Endothelial cell of umbilical vein (primary cell): ENCODE results near the gene SPAG9.

Source experiments
- CTCF ChIP-seq, 2 donors: IDR thresholded peaks; 1 replicate in 1 of 2; 2 replicates in 1 of 2; pipeline ENCODE4 v1.5.1; 2011; ENCODE audit warnings: low read length in 2 of 2, mild to moderate bottlenecking in 2 of 2, moderate library complexity in 2 of 2, control low read depth in 1 of 2, inconsistent platforms in 1 of 2, low read depth in 1 of 2; ENCODE audit not compliant: insufficient read depth in 1 of 2; ENCODE audit errors: extremely low read depth in 1 of 2
- EZH2 ChIP-seq: IDR thresholded peaks from 2 replicates; pipeline ENCODE4 v1.6.1; 2012; ENCODE audit warnings: borderline replicate concordance, low read depth, mild to moderate bottlenecking, moderate library complexity, low read length, inconsistent platforms; ENCODE audit not compliant: severe bottlenecking
- MAX ChIP-seq: IDR thresholded peaks from 2 replicates; pipeline ENCODE4 v1.6.1; 2011; ENCODE audit not compliant: insufficient read depth, insufficient read length
- POLR2A ChIP-seq: IDR thresholded peaks from 2 replicates; pipeline ENCODE4 v1.6.1; 2012; ENCODE audit warnings: low read depth, mild to moderate bottlenecking, control low read depth, low read length

- no peak for TF ChIP-seq MAX
- no peak for TF ChIP-seq POLR2A
- TF ChIP-seq CTCF (IDR thresholded peaks at IDR 0.05; ENCODE audit: extremely low read depth in 1 of 2, insufficient read depth in 1 of 2, low read depth in 1 of 2, low read length in 2 of 2), result no peak
- no peak for TF ChIP-seq EZH2
Measured at GRCh38 chr17:51016099-51016498, 104.6 kb downstream of the SPAG9 start.
